ENCODE measurements around the gene EPM2AIP1. TPM values are rescaled to one million over a fixed set of nuclear protein-coding genes. Genes with fewer than 3 reads are reported as not detected.

EPM2AIP1 gene
- polyA plus RNA-seq, 1 donor from 2014 or later: 41.4 TPM

DNA sequence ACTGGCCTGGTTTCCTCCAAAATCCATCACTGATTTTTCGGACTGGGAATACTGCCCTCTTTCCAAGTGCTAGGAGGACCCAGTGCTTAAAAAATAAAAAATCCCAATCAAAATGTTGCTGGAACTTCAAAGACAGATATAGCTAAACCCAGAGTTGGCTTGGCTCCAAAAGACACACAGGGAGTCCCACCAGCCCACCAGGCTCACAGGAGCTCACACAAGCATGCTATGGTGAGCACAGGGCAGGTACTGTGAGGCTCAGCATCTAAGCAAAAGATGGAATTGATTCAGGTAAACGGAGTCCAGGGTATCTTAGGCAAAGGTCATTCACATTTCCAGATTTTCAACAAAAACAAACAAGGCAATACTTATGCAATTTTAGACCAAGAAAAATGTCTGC, 51.8 kb downstream of the EPM2AIP1 start:
- Histone ChIP-seq H3K9me2 (ENCODE audit: insufficient read depth, low read length) (no peaks in the 10 kb centered on the region), H3K36me3 (ENCODE audit: insufficient read depth, low read length) (no peaks in the 10 kb centered on the region), H3K27me3 (ENCODE audit: insufficient read depth, low read depth, low read length) (peaks cover 24% of the 10 kb centered on the region), H3K9me3 (ENCODE audit: low read length) (peaks cover 18% of the 10 kb centered on the region), H3K9ac (ENCODE audit: low read length) (no peak overlapping the region), H2AFZ (ENCODE audit: low read depth, low read length) (no peak overlapping the region), H4K20me1 (ENCODE audit: insufficient read depth) (no peaks in the 10 kb centered on the region), H3F3A (ENCODE audit: insufficient read depth, low read length, poor library complexity, severe bottlenecking) (no peaks in the 10 kb centered on the region), H3K79me2 (replicated peaks; ENCODE audit: insufficient read depth, low read length) (no peaks in the 10 kb centered on the region), H3K4me3 (ENCODE audit: low read length) (no peak overlapping the region), H3K27ac (ENCODE audit: low read length) (no peak overlapping the region), H3K4me2 (ENCODE audit: low read length) (no peak overlapping the region)
- TF ChIP-seq, protein P1, sequence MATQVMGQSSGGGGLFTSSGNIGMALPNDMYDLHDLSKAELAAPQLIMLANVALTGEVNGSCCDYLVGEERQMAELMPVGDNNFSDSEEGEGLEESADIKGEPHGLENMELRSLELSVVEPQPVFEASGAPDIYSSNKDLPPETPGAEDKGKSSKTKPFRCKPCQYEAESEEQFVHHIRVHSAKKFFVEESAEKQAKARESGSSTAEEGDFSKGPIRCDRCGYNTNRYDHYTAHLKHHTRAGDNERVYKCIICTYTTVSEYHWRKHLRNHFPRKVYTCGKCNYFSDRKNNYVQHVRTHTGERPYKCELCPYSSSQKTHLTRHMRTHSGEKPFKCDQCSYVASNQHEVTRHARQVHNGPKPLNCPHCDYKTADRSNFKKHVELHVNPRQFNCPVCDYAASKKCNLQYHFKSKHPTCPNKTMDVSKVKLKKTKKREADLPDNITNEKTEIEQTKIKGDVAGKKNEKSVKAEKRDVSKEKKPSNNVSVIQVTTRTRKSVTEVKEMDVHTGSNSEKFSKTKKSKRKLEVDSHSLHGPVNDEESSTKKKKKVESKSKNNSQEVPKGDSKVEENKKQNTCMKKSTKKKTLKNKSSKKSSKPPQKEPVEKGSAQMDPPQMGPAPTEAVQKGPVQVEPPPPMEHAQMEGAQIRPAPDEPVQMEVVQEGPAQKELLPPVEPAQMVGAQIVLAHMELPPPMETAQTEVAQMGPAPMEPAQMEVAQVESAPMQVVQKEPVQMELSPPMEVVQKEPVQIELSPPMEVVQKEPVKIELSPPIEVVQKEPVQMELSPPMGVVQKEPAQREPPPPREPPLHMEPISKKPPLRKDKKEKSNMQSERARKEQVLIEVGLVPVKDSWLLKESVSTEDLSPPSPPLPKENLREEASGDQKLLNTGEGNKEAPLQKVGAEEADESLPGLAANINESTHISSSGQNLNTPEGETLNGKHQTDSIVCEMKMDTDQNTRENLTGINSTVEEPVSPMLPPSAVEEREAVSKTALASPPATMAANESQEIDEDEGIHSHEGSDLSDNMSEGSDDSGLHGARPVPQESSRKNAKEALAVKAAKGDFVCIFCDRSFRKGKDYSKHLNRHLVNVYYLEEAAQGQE (IDR thresholded peaks at IDR 0.05; ENCODE audit: borderline replicate concordance): no peak
- TF ChIP-seq TAF1 (IDR thresholded peaks at IDR 0.05; ENCODE audit: low read depth) (no peak), RAD21 (conservative IDR thresholded peaks at IDR 0.05) (no peak), SMC3 (conservative IDR thresholded peaks at IDR 0.05; ENCODE audit: poor library complexity) (no peak), POLR2AphosphoS5 (IDR thresholded peaks at IDR 0.05) (no peak), MXI1 (conservative IDR thresholded peaks at IDR 0.05; ENCODE audit: poor library complexity, severe bottlenecking) (no peak), EP300 (conservative IDR thresholded peaks at IDR 0.05; ENCODE audit: poor library complexity, severe bottlenecking) (no peak), EZH2 (IDR thresholded peaks at IDR 0.05; ENCODE audit: borderline replicate concordance, insufficient read depth, low read length, poor library complexity, severe bottlenecking) (no peak)
- TF ChIP-seq, protein P2, sequence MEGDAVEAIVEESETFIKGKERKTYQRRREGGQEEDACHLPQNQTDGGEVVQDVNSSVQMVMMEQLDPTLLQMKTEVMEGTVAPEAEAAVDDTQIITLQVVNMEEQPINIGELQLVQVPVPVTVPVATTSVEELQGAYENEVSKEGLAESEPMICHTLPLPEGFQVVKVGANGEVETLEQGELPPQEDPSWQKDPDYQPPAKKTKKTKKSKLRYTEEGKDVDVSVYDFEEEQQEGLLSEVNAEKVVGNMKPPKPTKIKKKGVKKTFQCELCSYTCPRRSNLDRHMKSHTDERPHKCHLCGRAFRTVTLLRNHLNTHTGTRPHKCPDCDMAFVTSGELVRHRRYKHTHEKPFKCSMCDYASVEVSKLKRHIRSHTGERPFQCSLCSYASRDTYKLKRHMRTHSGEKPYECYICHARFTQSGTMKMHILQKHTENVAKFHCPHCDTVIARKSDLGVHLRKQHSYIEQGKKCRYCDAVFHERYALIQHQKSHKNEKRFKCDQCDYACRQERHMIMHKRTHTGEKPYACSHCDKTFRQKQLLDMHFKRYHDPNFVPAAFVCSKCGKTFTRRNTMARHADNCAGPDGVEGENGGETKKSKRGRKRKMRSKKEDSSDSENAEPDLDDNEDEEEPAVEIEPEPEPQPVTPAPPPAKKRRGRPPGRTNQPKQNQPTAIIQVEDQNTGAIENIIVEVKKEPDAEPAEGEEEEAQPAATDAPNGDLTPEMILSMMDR (IDR thresholded peaks at IDR 0.05; ENCODE audit: poor library complexity, severe bottlenecking): no peak

DNA sequence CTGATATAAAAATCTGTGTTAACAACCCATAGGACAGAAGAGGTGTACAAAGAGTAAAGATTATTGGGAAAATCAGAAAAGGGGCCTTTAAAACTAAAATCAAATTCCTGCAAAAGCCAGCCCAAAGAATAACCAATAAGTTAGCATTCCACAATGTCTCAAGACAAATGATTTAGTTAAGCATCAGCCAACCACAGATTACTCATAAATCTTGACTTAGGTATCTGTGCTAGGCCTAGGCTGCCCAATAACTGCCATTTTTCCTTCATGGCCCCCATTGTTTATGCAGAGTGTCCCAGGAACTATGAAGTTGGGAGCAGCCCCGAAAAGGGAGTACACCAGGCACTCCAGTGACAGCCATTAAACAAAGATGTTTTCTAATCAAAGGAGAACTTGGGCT, 55.4 kb downstream of the EPM2AIP1 start:
- H3K36me3 ChIP-seq (ENCODE audit: insufficient read depth, low read length): no peaks in the 10 kb centered on the region
- H4K20me1 ChIP-seq (ENCODE audit: insufficient read depth): no peaks in the 10 kb centered on the region
- H3K9ac ChIP-seq (ENCODE audit: low read length): no peak overlapping the region
- no peak overlapping the region for H3K4me3 ChIP-seq (ENCODE audit: low read length)
- no peak overlapping the region for H3K27ac ChIP-seq (ENCODE audit: low read length)
- H3K27me3 ChIP-seq (ENCODE audit: insufficient read depth, low read depth, low read length): no peaks in the 10 kb centered on the region
- no peaks in the 10 kb centered on the region for H3K9me2 ChIP-seq (ENCODE audit: insufficient read depth, low read length)
- no peak overlapping the region for H2AFZ ChIP-seq (ENCODE audit: low read depth, low read length)
- no peaks in the 10 kb centered on the region for H3K79me2 ChIP-seq (replicated peaks; ENCODE audit: insufficient read depth, low read length)
- no peaks in the 10 kb centered on the region for H3K9me3 ChIP-seq (ENCODE audit: low read length)
- no peaks in the 10 kb centered on the region for H3F3A ChIP-seq (ENCODE audit: insufficient read depth, low read length, poor library complexity, severe bottlenecking)
- H3K4me2 ChIP-seq (ENCODE audit: low read length): no peak overlapping the region
- TF ChIP-seq POLR2AphosphoS5 (IDR thresholded peaks at IDR 0.05): no peak
- TF ChIP-seq, protein P2 (IDR thresholded peaks at IDR 0.05; ENCODE audit: poor library complexity, severe bottlenecking): no peak

Small RNA genes within 50 kb of the gene (small RNA-seq; reads per million reads assigned to genes)
- 0.03 to 2.0 (median 0.19) reads per million in 3 experiments for gene RNU6ATAC4P

Other genes with a start within 250 kb of the EPM2AIP1 start
- gene DCLK3, start 228.6 kb downstream of the EPM2AIP1 start, polyA plus RNA-seq: 0.84 and 1.5 TPM in 2 replicates
- gene TRANK1, start 48.1 kb downstream of the EPM2AIP1 start, polyA plus RNA-seq: 11.6 and 15.5 TPM in 2 replicates
- 73.7 and 76.1 TPM in 2 replicates for gene MLH1, start 387 bp upstream of the EPM2AIP1 start, polyA plus RNA-seq
- gene LRRFIP2, start 181.5 kb upstream of the EPM2AIP1 start, polyA plus RNA-seq: 131 and 143 TPM in 2 replicates

Measured in neural cell (in vitro differentiated cells).